ENCODE results near the gene SLC15A3. TPM values are rescaled to one million over a fixed set of nuclear protein-coding genes. Genes with fewer than 3 reads are reported as not detected.
A peak's percentile ranks its signal among the peaks of the same experiment; 100 is the strongest.

SLC15A3 gene
- total RNA-seq, 1 donor from 2014 or later, result 8.8 TPM

GRCh38 chr11:60899046-60899936, 52.7 kb downstream of the SLC15A3 start:
- ATAC-seq (peak; percentile 83), DNase-seq (ENCODE audit: low spot score) (no peak)

- ATAC-seq (no peak), DNase-seq (ENCODE audit: low spot score) (no peak)
Measured at GRCh38 chr11:60897496-60897895, 54.5 kb downstream of the SLC15A3 start.

- DNase-seq (ENCODE audit: low spot score) (no peak), ATAC-seq (no peak)
Measured at GRCh38 chr11:60895687-60896086, 56.3 kb downstream of the SLC15A3 start.

- no peak for DNase-seq (ENCODE audit: low spot score)
- peak; percentile 16 for ATAC-seq
Measured at GRCh38 chr11:60891103-60891741, 60.8 kb downstream of the SLC15A3 start.

GRCh38 chr11:60890696-60891095, 61.3 kb downstream of the SLC15A3 start:
- no peak for ATAC-seq
- DNase-seq (ENCODE audit: low spot score), result no peak

GRCh38 chr11:60889869-60890311, 62.1 kb downstream of the SLC15A3 start:
- DNase-seq (ENCODE audit: low spot score) (no peak), ATAC-seq (no peak)

GRCh38 chr11:60887556-60887955, 64.4 kb downstream of the SLC15A3 start:
- ATAC-seq, result peak; percentile 88
- DNase-seq (ENCODE audit: low spot score), result no peak

Other genes with a start within 250 kb of the SLC15A3 start
- not detected for gene MS4A18, start 227.5 kb downstream of the SLC15A3 start, total RNA-seq
- gene MS4A15, start 195.3 kb downstream of the SLC15A3 start, total RNA-seq, result not detected
- not detected for gene MS4A10, start 166.8 kb downstream of the SLC15A3 start, total RNA-seq
- gene CCDC86, start 110.1 kb downstream of the SLC15A3 start, total RNA-seq, result 4.7 TPM
- gene PTGDR2, start 96.2 kb downstream of the SLC15A3 start, total RNA-seq, result 0.18 TPM
- gene ZP1, start 84.6 kb downstream of the SLC15A3 start, total RNA-seq, result not detected
- gene PRPF19, start 45.6 kb downstream of the SLC15A3 start, total RNA-seq, result 44.9 TPM
- 36.9 TPM for gene TMEM109, start 38.0 kb downstream of the SLC15A3 start, total RNA-seq
- 2.1 TPM for gene TMEM132A, start 27.7 kb downstream of the SLC15A3 start, total RNA-seq
- 0.83 TPM for gene CD6, start 19.5 kb upstream of the SLC15A3 start, total RNA-seq
- gene CD5, start 150.3 kb upstream of the SLC15A3 start, total RNA-seq, result 0.55 TPM
- 5.9 TPM for gene VPS37C, start 209.2 kb upstream of the SLC15A3 start, total RNA-seq